Measurements from ENCODE around the gene PCDHGB5. TPM values are rescaled to one million over a fixed set of nuclear protein-coding genes. Genes with fewer than 3 reads are reported as not detected.
A peak's percentile ranks its signal among the peaks of the same experiment; 100 is the strongest.
"Not testable (repeated sequence)": the region's sequence is repeated elsewhere in the genome, so short reads cannot be mapped to it uniquely, and the experiment has no call there.

Gene PCDHGB5
- total RNA-seq, 6 experiments from 2014 or later = 3.0 to 6.8 (median 4.0) TPM

GRCh38 chr5:141369994-141370848 lies 27.5 kb upstream of the PCDHGB5 start, which contains the start of gene PCDHGB3:
TSS of gene PCDHGB3 (plus strand) at chr5:141370242. CDS start at chr5:141370395, 153 bp downstream.
- TF ChIP-seq POLR2A (IDR thresholded peaks at IDR 0.05) (no peak), CTCF (IDR thresholded peaks at IDR 0.05) (peak in 3 of 4 donors; percentile 8 to 24 (median 17))
- Histone ChIP-seq H3K4me1 (no peaks in the 10 kb centered on the region), H3K27ac (no peak within 1 kb of the TSS), H3K27me3 (no peaks in the 10 kb centered on the region), H3K36me3 (no peaks in the 10 kb centered on the region), H3K4me3 (peak within 1 kb of the TSS in 2 of 3 donors; percentile 7 to 30), H3K9me3 (peaks cover 0 to 13% (median 4%) of the 10 kb centered on the region in 4 donors)
- ATAC-seq = peak; percentile 75 to 86 (median 80)
- no peak for DNase-seq
- 17% methylated on average over 30 of the region's 32 CpGs for WGBS (ENCODE audit: insufficient coverage, low coverage, low lambda C conversion rate, missing lambda C conversion rate)
- intact Hi-C loops (cut with DNase I) = no loop called here

GRCh38 chr5:141371572-141372475 lies 25.9 kb upstream of the PCDHGB5 start:
- H3K4me3 ChIP-seq = no peak overlapping the region
- WGBS (ENCODE audit: insufficient coverage, low coverage, low lambda C conversion rate, missing lambda C conversion rate) = 34% methylated on average over 16 of the region's 69 CpGs
- DNase-seq = no peak

GRCh38 chr5:141373673-141374317 lies 24.0 kb upstream of the PCDHGB5 start, which contains the start of gene PCDHGA6:
TSS of gene PCDHGA6 (plus strand) at chr5:141373891. CDS start at chr5:141374084, 193 bp downstream.
- peak within 1 kb of the TSS in 1 of 3 donors; percentile 16 for H3K4me3 ChIP-seq
- H3K27me3 ChIP-seq = no peaks in the 10 kb centered on the region
- H3K9me3 ChIP-seq = peaks cover 0 to 10% (median 2%) of the 10 kb centered on the region in 4 donors
- peak; percentile 4 to 31 (median 26) for TF ChIP-seq CTCF (IDR thresholded peaks at IDR 0.05)
- no peak for TF ChIP-seq POLR2A (IDR thresholded peaks at IDR 0.05)
- no peaks in the 10 kb centered on the region for H3K36me3 ChIP-seq
- H3K4me1 ChIP-seq = no peaks in the 10 kb centered on the region
- no peak within 1 kb of the TSS for H3K27ac ChIP-seq
- ATAC-seq (peak in 1 of 4 donors; percentile 25), DNase-seq (no peak)
- 11% methylated on average over 9 of the region's 27 CpGs for WGBS (ENCODE audit: insufficient coverage, low coverage, low lambda C conversion rate, missing lambda C conversion rate)
- intact Hi-C loops (cut with DNase I) = no loop called here

More at GRCh38 chr5:141371572-141372475, 25.9 kb upstream of the PCDHGB5 start:
- intact Hi-C loops (cut with DNase I) = no loop called here
- Histone ChIP-seq H3K4me1 (no peaks in the 10 kb centered on the region), H3K36me3 (no peaks in the 10 kb centered on the region), H3K27ac (no peak overlapping the region), H3K27me3 (no peaks in the 10 kb centered on the region), H3K9me3 (peaks cover 0 to 10% (median 6%) of the 10 kb centered on the region in 4 donors)
- no peak for TF ChIP-seq CTCF (IDR thresholded peaks at IDR 0.05)
- TF ChIP-seq POLR2A (IDR thresholded peaks at IDR 0.05) = no peak
- ATAC-seq = no peak

- WGBS (ENCODE audit: insufficient coverage, low coverage, low lambda C conversion rate, missing lambda C conversion rate) = 64% methylated on average over 10 of the region's 14 CpGs
- Histone ChIP-seq H3K36me3 (no peaks in the 10 kb centered on the region), H3K27me3 (no peaks in the 10 kb centered on the region), H3K9me3 (peaks cover 0 to 10% (median 2%) of the 10 kb centered on the region in 4 donors), H3K4me1 (no peaks in the 10 kb centered on the region), H3K4me3 (no peak overlapping the region), H3K27ac (no peak overlapping the region)
- DNase-seq (no peak), ATAC-seq (no peak)
- TF ChIP-seq POLR2A (IDR thresholded peaks at IDR 0.05) = no peak
- TF ChIP-seq CTCF (IDR thresholded peaks at IDR 0.05) = no peak
- intact Hi-C loops (cut with DNase I) = no loop called here
These were observed 23.1 kb upstream of the PCDHGB5 start for GRCh38 chr5:141374627-141375026.

- ATAC-seq; intact Hi-C loops (cut with DNase I); H3K4me1 ChIP-seq; DNase-seq; H3K36me3 ChIP-seq; H3K27ac ChIP-seq; H3K4me3 ChIP-seq; H3K27me3 ChIP-seq: not testable (repeated sequence)
- H3K9me3 ChIP-seq = peaks cover 0 to 10% (median 2%) of the 10 kb centered on the region in 4 donors
- WGBS (ENCODE audit: insufficient coverage, low coverage, low lambda C conversion rate, missing lambda C conversion rate) = 38% methylated on average over 11 of the region's 48 CpGs
These were observed 22.1 kb upstream of the PCDHGB5 start for GRCh38 chr5:141375444-141376155.
